Stimulated activated CD4-positive, alpha-beta T cell treated with anti-CD3 and anti-CD28 coated beads, Interleukin-1b, Interleukin-23, amount 100 ng/mL, for 48 hours (primary cell): Measurements from ENCODE around the gene ADAM21.
"Not testable (repeated sequence)": the region's sequence is repeated elsewhere in the genome, so short reads cannot be mapped to it uniquely, and the experiment has no call there.

Experiments used
- DNase-seq: peaks from one replicate; pipeline ENCODE4 v3.0.0-alpha.2; 2020

Gene ADAM21

GRCh38 chr14:70451874-70452273, at the start of gene ADAM21:
TSS of gene ADAM21 (plus strand) at chr14:70452174. CDS start at chr14:70457500, 5,326 bp downstream.
- no peak for DNase-seq

DNA sequence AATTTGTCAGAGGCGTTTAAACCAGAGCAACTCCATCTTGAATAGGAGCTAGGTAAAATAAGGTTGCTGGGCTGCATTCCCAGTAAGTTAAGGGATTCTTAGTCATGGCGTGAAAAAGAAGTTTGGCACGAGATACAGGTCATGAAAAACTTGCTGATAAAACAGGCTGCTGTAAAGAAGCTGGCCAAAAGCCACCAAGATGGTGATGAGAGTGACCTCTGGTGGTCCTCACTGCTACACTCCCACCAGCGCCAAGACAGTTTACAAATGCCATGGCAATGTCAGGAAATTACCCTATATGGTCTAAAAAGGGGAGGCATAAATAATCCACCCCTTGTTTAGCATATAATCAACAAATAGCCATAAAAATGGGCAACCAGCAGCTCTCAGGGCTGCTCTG, 48.6 kb upstream of the ADAM21 start:
- not testable (repeated sequence) for DNase-seq

- not testable (repeated sequence) for DNase-seq
These were observed 45.8 kb upstream of the ADAM21 start for GRCh38 chr14:70406216-70406615.

DNA sequence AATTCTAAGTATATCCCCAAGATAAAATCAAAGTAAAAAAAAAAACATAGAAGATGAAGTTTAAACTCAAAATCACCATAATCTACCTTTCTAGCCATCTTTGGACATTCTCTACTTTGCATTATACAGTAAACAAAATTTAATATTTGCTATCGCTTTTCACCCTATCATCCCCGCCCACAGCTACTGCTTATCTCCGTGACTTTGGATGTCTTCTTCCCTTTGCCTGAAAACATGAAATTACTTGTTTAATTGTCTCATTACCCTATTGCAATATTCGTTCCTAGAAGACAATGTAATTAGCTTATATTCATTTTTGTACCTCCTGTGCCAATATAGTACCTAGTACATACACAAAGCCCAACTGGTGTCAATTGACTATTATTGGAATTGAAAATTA, 44.4 kb upstream of the ADAM21 start:
- no peak for DNase-seq

GRCh38 chr14:70415788-70416187, 36.2 kb upstream of the ADAM21 start:
- no peak for DNase-seq

DNA sequence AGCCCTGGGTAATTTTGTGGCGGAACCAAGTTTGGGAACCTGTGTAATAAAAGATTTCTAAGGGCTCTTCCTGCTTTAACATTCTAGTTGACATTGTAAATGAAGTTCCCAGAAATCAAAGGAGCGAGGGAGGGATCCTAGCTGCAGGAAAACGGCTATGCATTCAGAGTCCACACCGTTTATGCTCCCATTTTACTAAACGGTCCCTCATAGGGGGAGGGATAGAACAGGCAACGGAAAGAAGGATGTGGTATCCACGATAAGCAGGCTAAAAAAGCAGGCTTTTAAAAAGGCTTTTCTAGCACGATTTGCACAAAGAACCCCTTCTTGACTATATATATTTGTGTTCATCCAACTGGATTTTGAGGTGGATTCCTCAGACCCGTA, 35.6 kb upstream of the ADAM21 start:
- no peak for DNase-seq

DNA sequence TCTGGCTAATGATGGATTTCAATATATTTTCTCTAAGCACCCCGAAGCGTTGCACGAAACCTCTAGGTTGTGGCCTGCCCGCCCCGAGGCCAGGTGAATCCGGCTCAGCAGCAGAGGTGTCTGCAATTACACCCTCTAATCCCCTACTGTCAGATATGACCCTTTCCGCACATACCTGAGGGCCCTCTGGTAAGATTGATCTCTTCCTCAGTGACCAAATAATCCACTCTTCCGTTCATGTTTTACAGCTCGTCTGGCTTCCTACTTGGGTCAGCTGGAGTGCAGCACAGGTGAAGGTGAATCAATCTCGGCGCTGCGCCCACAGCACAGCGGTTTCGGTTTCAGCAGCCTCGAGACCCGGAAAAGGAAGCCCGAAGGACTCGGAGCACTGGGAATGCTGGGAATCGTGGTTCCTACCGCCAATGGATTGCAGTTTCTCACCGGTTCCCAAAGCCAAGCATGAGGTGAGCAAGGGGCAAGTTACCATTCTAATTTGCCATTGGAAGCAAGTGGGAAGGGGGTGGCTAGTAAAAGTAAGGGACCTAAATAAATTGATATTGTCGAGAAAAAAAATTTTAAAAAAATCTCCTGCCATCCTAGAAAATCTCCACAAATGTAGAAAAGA, 35.1 kb upstream of the ADAM21 start, which contains the start of gene SYNJ2BP:
Gene SYNJ2BP, minus strand, starts transcription at position 366 of the 625 bp plus-strand sequence. Its CDS starts 127 bp downstream, at position 239.
- DNase-seq: peak; percentile 52

DNA sequence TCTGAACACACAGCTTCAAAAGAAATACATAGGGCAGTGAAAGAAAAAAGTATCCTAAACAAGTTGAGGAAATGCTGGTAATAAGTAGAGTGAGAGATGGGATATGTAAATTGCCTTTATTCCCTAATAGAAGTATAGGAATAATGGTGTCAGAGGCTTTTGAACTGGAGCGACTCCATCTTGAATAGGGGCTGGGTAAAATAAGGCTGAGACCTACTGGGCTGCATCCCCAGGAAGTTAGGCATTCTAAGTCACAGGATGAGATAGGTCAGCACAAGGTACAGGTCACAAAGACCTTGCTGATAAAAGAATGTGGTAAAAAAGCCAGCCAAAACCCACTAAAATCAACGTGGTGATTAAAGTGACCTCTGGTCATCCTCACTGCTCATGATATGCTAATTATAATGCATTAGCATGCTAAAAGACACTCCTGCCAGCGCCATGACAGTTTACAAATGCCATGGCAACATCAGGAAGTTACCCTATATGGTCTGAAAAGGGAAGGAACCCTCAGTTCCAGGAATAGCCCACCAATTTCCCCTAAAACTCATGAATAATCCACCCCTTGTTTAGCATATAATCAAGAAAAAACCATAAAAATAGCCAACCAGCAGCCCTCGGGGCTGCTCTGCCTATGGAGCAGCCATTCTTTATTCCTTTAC, 32.6 kb upstream of the ADAM21 start:
- not testable (repeated sequence) for DNase-seq

DNA sequence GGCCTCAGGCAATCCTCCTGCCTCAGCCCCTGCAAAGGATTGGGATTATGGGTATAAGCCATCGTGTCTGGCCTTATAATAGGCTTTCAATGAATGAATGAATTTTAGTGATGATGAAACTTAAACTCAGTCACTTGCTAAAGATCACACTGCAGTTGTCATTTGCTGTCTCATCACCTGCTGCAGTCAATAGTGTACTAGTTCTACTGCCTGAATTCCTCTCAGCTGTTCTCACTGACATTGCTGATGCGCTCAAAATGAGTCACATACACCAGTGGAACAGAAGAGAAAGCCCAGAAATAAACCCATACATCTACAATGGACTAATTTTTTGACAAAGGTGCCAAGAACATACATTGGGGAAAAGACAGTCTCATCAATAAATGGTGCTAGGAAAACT, 29.4 kb upstream of the ADAM21 start:
- no peak for DNase-seq

GRCh38 chr14:70425354-70425753, 26.6 kb upstream of the ADAM21 start:
- DNase-seq: no peak

DNA sequence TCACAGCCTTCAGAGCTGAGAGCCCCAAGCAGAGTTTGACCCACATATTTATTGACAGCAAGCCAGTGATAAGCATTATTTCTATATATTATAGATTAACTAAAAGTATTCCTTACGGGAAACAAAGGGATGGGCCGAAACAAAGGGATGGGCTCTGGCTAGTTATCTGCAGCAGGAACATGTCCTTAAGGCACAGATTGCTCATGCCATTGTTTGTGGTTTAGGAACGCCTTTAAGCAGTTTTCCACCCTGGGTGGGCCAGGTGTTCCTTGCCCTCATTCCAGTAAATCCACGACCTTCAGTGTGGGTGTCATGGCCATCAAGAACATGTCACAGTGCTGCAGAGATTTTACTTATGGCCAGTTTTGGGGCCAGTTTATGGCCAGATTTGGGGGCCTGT, 25.4 kb upstream of the ADAM21 start:
- not testable (repeated sequence) for DNase-seq

DNA sequence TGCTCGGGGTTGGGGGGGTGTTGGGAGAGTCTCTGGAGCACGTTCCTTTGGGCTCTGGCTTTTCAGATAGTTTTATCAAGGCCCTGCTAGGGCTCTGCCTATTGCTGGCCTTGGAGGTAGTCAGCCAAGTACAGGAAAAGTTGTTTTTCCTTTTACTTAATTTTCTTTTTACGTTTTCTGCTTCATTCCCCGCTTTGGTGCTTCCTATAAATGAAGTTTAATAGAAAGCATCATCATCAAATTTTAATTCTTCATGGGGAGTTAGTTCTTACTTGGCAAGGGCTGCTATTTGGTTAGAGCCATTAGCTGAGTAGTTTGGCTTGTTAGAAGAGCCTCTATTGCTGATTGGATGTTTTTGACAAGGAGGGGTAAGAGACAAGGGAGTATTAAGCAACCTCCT, 15.1 kb upstream of the ADAM21 start:
- DNase-seq: no peak

DNA sequence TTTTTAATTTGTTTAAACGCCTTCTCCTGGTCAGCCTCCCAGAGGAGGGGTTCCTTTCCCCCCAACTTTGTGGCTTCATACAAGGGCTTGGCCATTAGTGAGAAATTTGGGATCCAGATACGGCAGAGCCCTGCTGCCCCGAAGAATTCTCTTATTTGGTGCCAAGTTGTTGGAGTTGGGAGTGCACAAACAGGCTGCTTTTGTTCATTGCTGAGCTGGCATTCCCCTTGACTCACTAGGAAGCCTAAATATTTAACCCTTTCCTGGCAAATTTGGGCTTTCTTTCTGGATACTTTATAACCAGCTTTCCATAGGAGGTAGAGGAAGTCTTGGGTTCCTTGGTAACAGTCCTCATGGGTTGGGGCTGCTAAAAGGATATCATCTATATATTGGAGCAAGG, 10.3 kb upstream of the ADAM21 start:
- DNase-seq: no peak

DNA sequence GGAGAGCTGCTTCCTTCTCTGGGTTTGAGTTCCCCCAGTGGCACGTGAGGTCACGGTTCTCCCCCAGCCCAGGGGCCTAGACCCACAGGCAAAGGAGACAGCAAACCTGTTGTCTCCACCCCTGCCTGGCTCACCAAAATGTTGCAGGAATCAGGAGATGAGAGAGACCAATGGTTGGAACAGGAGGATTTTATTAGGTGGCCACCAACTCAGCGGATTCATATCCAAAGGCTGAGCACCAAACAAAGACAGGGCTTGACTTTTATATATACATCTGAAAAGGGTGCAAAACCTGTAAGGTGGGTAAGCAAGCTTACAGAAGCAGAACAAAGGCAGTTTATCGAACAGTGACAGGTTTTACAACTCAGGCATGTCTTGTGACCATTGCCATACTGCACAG, 9.2 kb upstream of the ADAM21 start:
- no peak for DNase-seq

- no peak for DNase-seq
These were observed 3.2 kb upstream of the ADAM21 start for GRCh38 chr14:70448633-70449340.

- no peak for DNase-seq
These were observed 2.8 kb downstream of the ADAM21 start for GRCh38 chr14:70454731-70455130.

DNA sequence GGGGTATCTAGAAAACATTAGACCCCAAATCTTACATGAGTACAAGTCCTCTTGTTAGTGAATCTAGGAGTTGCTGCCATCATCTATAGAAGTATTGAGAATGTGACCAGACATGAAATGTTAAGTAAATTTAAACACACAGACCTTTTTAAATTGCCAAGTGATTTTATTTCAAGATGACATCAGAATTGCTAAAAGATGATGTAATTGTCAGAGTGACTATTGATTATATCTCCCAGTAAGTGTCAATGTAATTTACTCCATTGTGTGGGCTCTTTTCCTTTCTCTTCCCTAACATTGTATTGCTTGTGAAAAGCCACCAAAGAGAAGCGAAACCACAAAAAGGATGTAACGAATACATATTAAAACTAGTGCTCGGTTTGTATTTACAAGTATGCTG, 16.8 kb downstream of the ADAM21 start:
- no peak for DNase-seq

GRCh38 chr14:70470863-70471563, 19.0 kb downstream of the ADAM21 start:
- not testable (repeated sequence) for DNase-seq

DNA sequence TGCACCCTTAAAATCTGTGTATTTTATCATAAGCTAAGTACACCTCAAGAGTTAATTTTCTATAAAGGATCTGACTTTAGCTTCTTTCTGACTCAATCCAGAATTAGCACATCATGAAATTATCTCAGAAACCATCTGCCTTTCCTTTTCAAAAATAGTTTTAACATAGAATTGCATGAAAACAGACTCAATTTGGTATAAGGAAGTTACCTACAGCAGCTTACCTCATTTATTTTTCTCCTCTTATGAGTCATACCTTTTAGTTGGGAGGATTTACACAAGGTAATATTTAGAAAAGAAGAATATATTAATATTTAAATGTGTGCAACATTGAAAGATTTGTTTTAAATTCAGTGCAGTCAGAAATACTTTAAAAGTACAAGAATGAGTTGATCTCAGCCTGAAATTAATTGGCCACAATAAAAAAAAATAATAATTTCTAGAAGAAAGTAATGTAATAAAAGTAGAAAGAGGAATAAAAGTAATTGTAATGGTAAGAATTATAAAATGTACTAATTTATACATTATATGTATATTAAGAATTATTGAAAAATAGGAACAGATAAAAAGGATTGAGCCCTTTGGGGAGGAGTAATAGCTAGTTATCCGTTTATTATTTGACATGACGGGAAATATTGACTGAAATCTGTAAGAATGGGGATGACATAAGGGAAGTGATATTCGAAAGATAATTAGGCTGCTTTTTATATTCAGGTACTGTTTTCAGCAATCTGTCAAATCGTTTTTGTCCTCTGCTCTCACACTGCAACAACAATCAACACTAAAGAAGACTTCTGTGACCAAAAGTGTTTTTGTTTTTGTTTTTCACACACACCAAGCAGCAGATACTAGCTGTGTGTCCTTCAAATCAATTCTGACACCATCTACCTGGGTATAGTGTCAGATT, 20.5 kb downstream of the ADAM21 start:
- DNase-seq: no peak

GRCh38 chr14:70473825-70474224, 21.9 kb downstream of the ADAM21 start:
- no peak for DNase-seq

GRCh38 chr14:70475459-70475858, 23.5 kb downstream of the ADAM21 start:
- DNase-seq: not testable (repeated sequence)
